HFFc6 (cell line): Measurements from ENCODE around the gene MAPK6. TPM values are rescaled to one million over a fixed set of nuclear protein-coding genes. Genes with fewer than 3 reads are reported as not detected.
A peak's percentile ranks its signal among the peaks of the same experiment; 100 is the strongest.

Experiments
- DNase-seq: peaks from one replicate; pipeline ENCODE4 v3.0.0-alpha.2; 2018
- H3K27ac Mint-ChIP-seq: 2 replicates; pipeline ENCODE4 v1.8.0; 2020; ENCODE audit warnings: mild to moderate bottlenecking, mixed read lengths
- H3K27me3 Mint-ChIP-seq: 2 replicates; pipeline ENCODE4 v1.8.0; 2021; ENCODE audit warnings: mild to moderate bottlenecking, moderate library complexity, mixed read lengths; ENCODE audit not compliant: insufficient read depth
- H3K36me3 Mint-ChIP-seq: 2 replicates; pipeline ENCODE4 v1.8.0; 2021; ENCODE audit warnings: low read depth, mixed read lengths
- H3K4me1 Mint-ChIP-seq: 2 replicates; pipeline ENCODE4 v1.8.0; 2020; ENCODE audit warnings: low read depth, mixed read lengths
- H3K4me3 Mint-ChIP-seq: 2 replicates; pipeline ENCODE4 v1.8.0; 2020; ENCODE audit warnings: mild to moderate bottlenecking, moderate library complexity, mixed read lengths
- H3K9me3 Mint-ChIP-seq: 2 replicates; pipeline ENCODE4 v1.8.0; 2020; ENCODE audit warnings: mild to moderate bottlenecking, mixed read lengths
- CTCF ChIP-seq: fragments of 200-600 bp; sonication (generic); IDR thresholded peaks from 2 replicates; pipeline ENCODE4 v1.5.0; 2021; ENCODE audit warnings: antibody characterized with exemption, mild to moderate bottlenecking
- total RNA-seq, 6 experiments: library from RNA; stranded (reverse); fragmentation: NEBNext Ultra II Directional; extraction: Animal tissue kit (Norgen Biotek cat#: 25700); gene quantifications; 2 replicates in 1 of 6; 3 replicates in 5 of 6; pipeline ENCODE4 v1.2.3, GENCODE V29; 2021

MAPK6 gene
- total RNA-seq, 6 experiments from 2014 or later: 43.0 to 61.9 (median 54.6) TPM

GRCh38 chr15:52006702-52007340 is 12.2 kb upstream of the MAPK6 start:
- Mint-ChIP-seq H3K36me3 (no peaks in the 10 kb centered on the region), H3K27ac (peak overlapping the region; percentile 36), H3K4me1 (peaks cover 46% of the 10 kb centered on the region), H3K4me3 (no peak overlapping the region), H3K9me3 (no peaks in the 10 kb centered on the region), H3K27me3 (no peaks in the 10 kb centered on the region; the same call in none of the 2 replicates)
- no peak for DNase-seq
- no peak for TF ChIP-seq CTCF

GRCh38 chr15:52008359-52008697 is 10.7 kb upstream of the MAPK6 start:
- Mint-ChIP-seq H3K9me3 (no peaks in the 10 kb centered on the region), H3K27me3 (no peaks in the 10 kb centered on the region; the same call in none of the 2 replicates), H3K4me3 (no peak overlapping the region), H3K36me3 (no peaks in the 10 kb centered on the region), H3K4me1 (peaks cover 60% of the 10 kb centered on the region), H3K27ac (no peak overlapping the region)
- DNase-seq: no peak
- TF ChIP-seq CTCF: no peak

- Mint-ChIP-seq H3K27me3 (no peaks in the 10 kb centered on the region; the same call in none of the 2 replicates), H3K4me3 (no peak overlapping the region), H3K9me3 (no peaks in the 10 kb centered on the region), H3K27ac (no peak overlapping the region), H3K36me3 (no peaks in the 10 kb centered on the region), H3K4me1 (peaks cover 64% of the 10 kb centered on the region)
- no peak for DNase-seq
- TF ChIP-seq CTCF: no peak
These were observed 10.2 kb upstream of the MAPK6 start for GRCh38 chr15:52008698-52009434.

GRCh38 chr15:52010633-52011595 is 8.1 kb upstream of the MAPK6 start:
- peak; percentile 89 for DNase-seq
- peak overlapping the region; percentile 48 for H3K4me3 Mint-ChIP-seq
- H3K27me3 Mint-ChIP-seq: no peaks in the 10 kb centered on the region; the same call in none of the 2 replicates
- no peaks in the 10 kb centered on the region for H3K36me3 Mint-ChIP-seq
- no peaks in the 10 kb centered on the region for H3K9me3 Mint-ChIP-seq
- TF ChIP-seq CTCF: no peak
- H3K27ac Mint-ChIP-seq: peak overlapping the region; percentile 78
- peaks cover 59% of the 10 kb centered on the region for H3K4me1 Mint-ChIP-seq

GRCh38 chr15:52011711-52012144 is 7.3 kb upstream of the MAPK6 start:
- Mint-ChIP-seq H3K36me3 (no peaks in the 10 kb centered on the region), H3K4me3 (no peak overlapping the region), H3K4me1 (peaks cover 50% of the 10 kb centered on the region), H3K27me3 (no peaks in the 10 kb centered on the region; the same call in none of the 2 replicates), H3K9me3 (no peaks in the 10 kb centered on the region), H3K27ac (peak overlapping the region; percentile 78; the same call in 1 of the 2 replicates)
- DNase-seq: no peak
- TF ChIP-seq CTCF: no peak
